H9 (cell line): ENCODE data around the gene TBC1D23. TPM values are rescaled to one million over a fixed set of nuclear protein-coding genes. Genes with fewer than 3 reads are reported as not detected.

ENCODE experiments used
- DNase-seq: peaks from one replicate; pipeline ENCODE4 v3.0.0-alpha.2; 2017
- H2AFZ ChIP-seq: one replicate; pipeline ENCODE4 v1.6.1; 2013; ENCODE audit warnings: mild to moderate bottlenecking, low read length, control low read depth, moderate library complexity
- H2AK5ac ChIP-seq: 2 replicates; pipeline ENCODE4 v1.6.1; 2013; ENCODE audit warnings: low read length, control low read depth, mixed read lengths; ENCODE audit not compliant: insufficient read length
- H2BK120ac ChIP-seq: one replicate; pipeline ENCODE4 v1.6.1; 2013; ENCODE audit warnings: low read depth, mild to moderate bottlenecking, low read length, control low read depth, inconsistent platforms; ENCODE audit not compliant: poor library complexity, severe bottlenecking
- H2BK12ac ChIP-seq: 2 replicates; pipeline ENCODE4 v1.6.1; 2013; ENCODE audit warnings: low read length, control low read depth, mixed read lengths, low read depth; ENCODE audit not compliant: insufficient read length
- H2BK15ac ChIP-seq: 2 replicates; pipeline ENCODE4 v1.6.1; 2013; ENCODE audit warnings: low read depth, low read length, control low read depth
- H2BK20ac ChIP-seq: one replicate; pipeline ENCODE4 v1.6.1; 2013; ENCODE audit warnings: low read depth, mild to moderate bottlenecking, low read length, control low read depth, inconsistent platforms; ENCODE audit not compliant: poor library complexity, severe bottlenecking
- H2BK5ac ChIP-seq: 2 replicates; pipeline ENCODE4 v1.6.1; 2013; ENCODE audit warnings: low read length, control low read depth, mixed read lengths; ENCODE audit not compliant: insufficient read length
- H3K14ac ChIP-seq: 2 replicates; pipeline ENCODE4 v1.6.1; 2013; ENCODE audit warnings: low read length, control low read depth; ENCODE audit not compliant: insufficient read depth
- H3K18ac ChIP-seq: 2 replicates; pipeline ENCODE4 v1.6.1; 2013; ENCODE audit warnings: low read depth, mild to moderate bottlenecking, mixed read lengths, low read length, control low read depth; ENCODE audit not compliant: insufficient read length
- H3K23ac ChIP-seq: 2 replicates; pipeline ENCODE4 v1.6.1; 2013; ENCODE audit warnings: low read length, control low read depth, mixed read lengths, low read depth; ENCODE audit not compliant: insufficient read length
- H3K23me2 ChIP-seq: 2 replicates; pipeline ENCODE4 v1.6.1; 2013; ENCODE audit warnings: low read depth, mild to moderate bottlenecking, mixed read lengths, low read length, control low read depth; ENCODE audit not compliant: insufficient read length, poor library complexity, severe bottlenecking
- H3K27ac ChIP-seq: 2 replicates; pipeline ENCODE4 v1.5.1; 2013; ENCODE audit warnings: low read length, control low read depth, mixed read lengths, low read depth; ENCODE audit not compliant: insufficient read length
- H3K27me3 ChIP-seq: 2 replicates; pipeline ENCODE4 v1.6.1; 2013; ENCODE audit warnings: low read length, control low read depth, inconsistent platforms; ENCODE audit not compliant: insufficient read depth
- H3K4ac ChIP-seq: 2 replicates; pipeline ENCODE4 v1.6.1; 2013; ENCODE audit warnings: low read depth, mild to moderate bottlenecking, control low read depth, inconsistent platforms, low read length, moderate library complexity
- H3K4me1 ChIP-seq: 2 replicates; pipeline ENCODE4 v1.6.1; 2013; ENCODE audit warnings: low read length, control low read depth, inconsistent platforms; ENCODE audit not compliant: insufficient read depth
- H3K4me2 ChIP-seq: 2 replicates; pipeline ENCODE4 v1.6.1; 2013; ENCODE audit warnings: low read length, control low read depth, mixed read lengths; ENCODE audit not compliant: insufficient read length, insufficient read depth
- H3K56ac ChIP-seq: 2 replicates; pipeline ENCODE4 v1.6.1; 2013; ENCODE audit warnings: low read depth, mild to moderate bottlenecking, mixed read lengths, low read length, control low read depth; ENCODE audit not compliant: insufficient read length
- H3K79me1 ChIP-seq: 2 replicates; pipeline ENCODE4 v1.6.1; 2013; ENCODE audit warnings: low read depth, mild to moderate bottlenecking, moderate library complexity, low read length, control low read depth, inconsistent platforms; ENCODE audit not compliant: insufficient read depth, poor library complexity, severe bottlenecking
- H3K79me2 ChIP-seq: 2 replicates; pipeline ENCODE4 v1.6.1; 2013; ENCODE audit warnings: low read length, control low read depth, inconsistent platforms; ENCODE audit not compliant: insufficient read depth
- H3K9ac ChIP-seq: 2 replicates; pipeline ENCODE4 v1.6.1; 2013; ENCODE audit warnings: low read length, control low read depth, mixed read lengths; ENCODE audit not compliant: insufficient read length; ENCODE audit errors: extremely low read depth
- H3K9me3 ChIP-seq: one replicate; pipeline ENCODE4 v1.6.1; 2013; ENCODE audit warnings: low read depth, low read length, inconsistent platforms; ENCODE audit not compliant: control insufficient read depth
- H3T11ph ChIP-seq: one replicate; pipeline ENCODE4 v1.6.1; 2013; ENCODE audit warnings: mild to moderate bottlenecking, low read length, control low read depth, inconsistent platforms
- H4K20me1 ChIP-seq: one replicate; pipeline ENCODE4 v1.6.1; 2013; ENCODE audit not compliant: control insufficient read depth, insufficient read length, insufficient read depth
- H4K5ac ChIP-seq: 2 replicates; pipeline ENCODE4 v1.6.1; 2013; ENCODE audit warnings: low read depth, mild to moderate bottlenecking, mixed read lengths, low read length, control low read depth; ENCODE audit not compliant: insufficient read length
- H4K8ac ChIP-seq: replicated peaks from 2 replicates; pipeline ENCODE4 v1.6.1; 2013; ENCODE audit warnings: low read length, control low read depth, mixed read lengths, low read depth; ENCODE audit not compliant: insufficient read length
- H4K91ac ChIP-seq: 2 replicates; pipeline ENCODE4 v1.6.1; 2013; ENCODE audit warnings: low read depth, mild to moderate bottlenecking, moderate library complexity, mixed read lengths, low read length, control low read depth; ENCODE audit not compliant: insufficient read length
- H3K27ac Mint-ChIP-seq, 3 experiments: 2 replicates in 2 of 3; 3 replicates in 1 of 3; pipeline ENCODE4 v1.8.0; 2020 to 2021; ENCODE audit warnings: mixed read lengths in 3 of 3, mild to moderate bottlenecking in 1 of 3, moderate library complexity in 1 of 3
- H3K27me3 Mint-ChIP-seq: 2 replicates; pipeline ENCODE4 v1.8.0; 2021; ENCODE audit warnings: low read depth, mild to moderate bottlenecking, moderate library complexity, mixed read lengths
- H3K36me3 Mint-ChIP-seq, 3 experiments: 2 replicates in 2 of 3; 3 replicates in 1 of 3; pipeline ENCODE4 v1.8.0; 2020 to 2021; ENCODE audit warnings: low read depth in 3 of 3, mixed read lengths in 3 of 3; ENCODE audit not compliant: insufficient read depth in 1 of 3
- H3K4me1 Mint-ChIP-seq, 2 experiments: 2 replicates each; pipeline ENCODE4 v1.8.0; 2020; ENCODE audit warnings: mixed read lengths in 2 of 2
- H3K4me3 Mint-ChIP-seq, 2 experiments: 2 replicates in 1 of 2; 3 replicates in 1 of 2; pipeline ENCODE4 v1.8.0; 2020 to 2021; ENCODE audit warnings: mild to moderate bottlenecking in 2 of 2, mixed read lengths in 2 of 2, moderate library complexity in 1 of 2
- H3K9me3 Mint-ChIP-seq, 2 experiments: 2 replicates in 1 of 2; 3 replicates in 1 of 2; pipeline ENCODE4 v1.8.0; 2020; ENCODE audit warnings: mild to moderate bottlenecking in 2 of 2, mixed read lengths in 2 of 2, moderate library complexity in 1 of 2
- WGBS: extraction: QIAGEN DNeasy Blood & Tissue Kit; methylation state at CpG from one replicate; pipeline ENCODE4 v1.1.7; 2013; ENCODE audit warnings: missing lambda C conversion rate, low lambda C conversion rate, mixed read lengths; ENCODE audit not compliant: insufficient read length; ENCODE audit errors: extremely low coverage; 5-methylcytosine and 5-hydroxymethylcytosine counted together
- total RNA-seq: library from RNA; stranded (reverse); gene quantifications from 2 replicates; pipeline ENCODE4 v1.2.1, GENCODE V29; 2021
- TF ChIP-seq, protein P1 (sequence below): fragments of 200-600 bp; sonication (generic); conservative IDR thresholded peaks from 3 replicates; pipeline ENCODE4 v1.8.0; 2021; ENCODE audit warnings: antibody characterized with exemption, mild to moderate bottlenecking

TBC1D23 gene
- total RNA-seq, 1 experiment from 2014 or later = 37.1 TPM

DNA sequence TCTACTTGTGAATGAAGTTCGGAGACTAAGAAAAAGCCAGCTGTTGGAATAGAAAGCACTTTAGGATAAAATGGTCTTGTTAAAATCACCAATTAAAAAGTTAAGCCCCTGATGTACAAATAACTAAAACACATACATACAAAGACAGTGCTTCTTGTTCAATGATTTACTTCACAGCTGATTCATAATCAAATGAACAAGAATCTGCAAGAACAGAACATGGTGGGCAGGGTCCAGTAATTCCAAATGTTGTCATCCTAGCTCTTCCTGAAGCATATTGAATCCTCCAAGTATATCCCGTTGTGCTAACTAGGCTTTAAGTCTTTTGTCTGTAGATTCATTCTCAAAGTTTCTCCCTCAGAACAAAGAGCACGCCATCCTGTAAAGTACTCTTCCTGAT is 98.2 kb downstream of the TBC1D23 start:
- Histone ChIP-seq H3K23me2 (no peaks in the 10 kb centered on the region), H3K9ac (no peak overlapping the region), H2BK15ac (no peak overlapping the region), H3K79me1 (no peaks in the 10 kb centered on the region), H2AFZ (no peak overlapping the region), H2AK5ac (no peak overlapping the region), H4K91ac (no peak overlapping the region), H3K9me3 (no peaks in the 10 kb centered on the region), H2BK5ac (no peak overlapping the region), H3K4me2 (no peak overlapping the region), H3K4ac (no peak overlapping the region), H2BK20ac (no peak overlapping the region), H3K27me3 (no peaks in the 10 kb centered on the region), H4K5ac (no peak overlapping the region), H2BK120ac (no peak overlapping the region), H2BK12ac (no peak overlapping the region), H3K27ac (no peak overlapping the region), H3K18ac (no peak overlapping the region), H3K23ac (no peak overlapping the region), H4K8ac (no peak overlapping the region), H3K4me1 (no peaks in the 10 kb centered on the region), H3K56ac (no peak overlapping the region), H3K79me2 (no peaks in the 10 kb centered on the region), H3K14ac (no peak overlapping the region), H3T11ph (no peak overlapping the region), H4K20me1 (no peaks in the 10 kb centered on the region)
- Mint-ChIP-seq H3K4me3 (no peak overlapping the region), H3K27me3 (no peaks in the 10 kb centered on the region), H3K36me3 (peaks cover 10 to 39% (median 27%) of the 10 kb centered on the region in 3 experiments; a peak in 6 of 7 replicates), H3K9me3 (peaks cover 0 to 3% of the 10 kb centered on the region in 2 experiments; a peak in 1 of 5 replicates), H3K4me1 (no peaks in the 10 kb centered on the region), H3K27ac (no peak overlapping the region; a peak in 2 of 7 replicates)
- TF ChIP-seq, protein P1, sequence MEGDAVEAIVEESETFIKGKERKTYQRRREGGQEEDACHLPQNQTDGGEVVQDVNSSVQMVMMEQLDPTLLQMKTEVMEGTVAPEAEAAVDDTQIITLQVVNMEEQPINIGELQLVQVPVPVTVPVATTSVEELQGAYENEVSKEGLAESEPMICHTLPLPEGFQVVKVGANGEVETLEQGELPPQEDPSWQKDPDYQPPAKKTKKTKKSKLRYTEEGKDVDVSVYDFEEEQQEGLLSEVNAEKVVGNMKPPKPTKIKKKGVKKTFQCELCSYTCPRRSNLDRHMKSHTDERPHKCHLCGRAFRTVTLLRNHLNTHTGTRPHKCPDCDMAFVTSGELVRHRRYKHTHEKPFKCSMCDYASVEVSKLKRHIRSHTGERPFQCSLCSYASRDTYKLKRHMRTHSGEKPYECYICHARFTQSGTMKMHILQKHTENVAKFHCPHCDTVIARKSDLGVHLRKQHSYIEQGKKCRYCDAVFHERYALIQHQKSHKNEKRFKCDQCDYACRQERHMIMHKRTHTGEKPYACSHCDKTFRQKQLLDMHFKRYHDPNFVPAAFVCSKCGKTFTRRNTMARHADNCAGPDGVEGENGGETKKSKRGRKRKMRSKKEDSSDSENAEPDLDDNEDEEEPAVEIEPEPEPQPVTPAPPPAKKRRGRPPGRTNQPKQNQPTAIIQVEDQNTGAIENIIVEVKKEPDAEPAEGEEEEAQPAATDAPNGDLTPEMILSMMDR = no peak
- DNase-seq = no peak
- no CpG with 5 or more reads among the region's 3 CpGs for WGBS
